NK-92 (cell line): ENCODE data around the gene AHDC1.

Experiments
- DNase-seq: peaks from one replicate; lab custom pipeline; 2025; ENCODE audit not compliant: unreplicated experiment; lab: John Stamatoyannopoulos, UW

AHDC1 gene

GRCh38 chr1:27615346-27616192, 11.6 kb upstream of the AHDC1 start:
- DNase-seq, result no peak

GRCh38 chr1:27614625-27615344, 10.8 kb upstream of the AHDC1 start:
- no peak for DNase-seq

GRCh38 chr1:27614043-27614624, 10.2 kb upstream of the AHDC1 start:
- no peak for DNase-seq

- DNase-seq, result no peak
Observed at GRCh38 chr1:27612718-27613117, 8.8 kb upstream of the AHDC1 start.

GRCh38 chr1:27611450-27611849, 7.5 kb upstream of the AHDC1 start:
- no peak for DNase-seq

- DNase-seq, result no peak
Observed at GRCh38 chr1:27609618-27610240, 5.8 kb upstream of the AHDC1 start.

GRCh38 chr1:27609210-27609555, 5.2 kb upstream of the AHDC1 start:
- no peak for DNase-seq

GRCh38 chr1:27607239-27607804, 3.4 kb upstream of the AHDC1 start:
- DNase-seq, result no peak

GRCh38 chr1:27606708-27607238, 2.8 kb upstream of the AHDC1 start:
- DNase-seq, result no peak

- DNase-seq, result no peak
Observed at GRCh38 chr1:27605796-27606707, 2.1 kb upstream of the AHDC1 start.

GRCh38 chr1:27605300-27605766, 1.4 kb upstream of the AHDC1 start:
- no peak for DNase-seq

- no peak for DNase-seq
Observed at GRCh38 chr1:27604579-27605299, 795 bp upstream of the AHDC1 start.

- no peak for DNase-seq
Observed at GRCh38 chr1:27603309-27603680, 649 bp downstream of the AHDC1 start.

GRCh38 chr1:27602462-27603308, 1.3 kb downstream of the AHDC1 start:
- no peak for DNase-seq

GRCh38 chr1:27601771-27602461, 2.0 kb downstream of the AHDC1 start:
- no peak for DNase-seq

GRCh38 chr1:27601321-27601770, 2.6 kb downstream of the AHDC1 start:
- DNase-seq, result no peak

- DNase-seq, result no peak
Observed at GRCh38 chr1:27600498-27601175, 3.3 kb downstream of the AHDC1 start.
